ENCODE data around the gene CSTPP1. TPM values are rescaled to one million over a fixed set of nuclear protein-coding genes. Genes with fewer than 3 reads are reported as not detected.

The CSTPP1 gene
- total and polyA plus RNA-seq, 2 of the 4 experiments (the other 2 are of a cell fraction) = 22.0 to 35.7 TPM

DNA sequence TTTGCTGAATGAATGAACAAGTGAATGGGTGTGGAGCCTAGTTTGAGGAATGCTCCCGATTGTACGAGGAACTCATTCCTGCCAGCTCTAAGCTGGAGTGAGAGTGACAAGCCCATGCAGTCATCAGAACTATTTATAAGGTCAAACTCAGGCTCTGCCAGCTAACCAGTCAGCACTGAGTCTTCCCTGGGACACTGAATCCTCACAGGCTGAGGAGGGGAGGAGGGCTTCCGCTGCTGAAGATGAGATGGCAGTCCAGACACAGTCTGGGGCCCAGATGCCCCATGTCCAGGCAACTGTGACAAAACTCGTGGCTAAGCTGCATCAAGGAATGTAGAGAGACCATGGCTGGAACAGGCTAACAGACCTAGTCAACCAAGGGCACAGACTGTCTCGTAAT, 22.2 kb upstream of the CSTPP1 start:
- intact Hi-C loops (cut with micrococcal nuclease) = no loop called here

More for the DNA sequence above, 22.2 kb upstream of the CSTPP1 start:
- no peak overlapping the region for H2BK15ac ChIP-seq (ENCODE audit: low read depth, low read length)
- H4K91ac ChIP-seq (ENCODE audit: insufficient read depth, low read depth, low read length) = 0 out of 2 replicates have a peak overlapping the region, but pooled peaks have one; percentile 10
- BruUV-seq (replicated peaks) = no TSS peak
- no peak overlapping the region for H2BK20ac ChIP-seq (ENCODE audit: low read depth, low read length)
- no peak overlapping the region for H3K14ac ChIP-seq (replicated peaks; ENCODE audit: low read depth, low read length)
- H3K27ac ChIP-seq (ENCODE audit: insufficient read depth, low read length) = no peak overlapping the region
- H3K9ac ChIP-seq (ENCODE audit: low read depth, low read length) = no peak overlapping the region
- H3K4me1 ChIP-seq (ENCODE audit: control insufficient read depth, insufficient read depth, low read length) = peaks cover 11% of the 10 kb centered on the region
- peaks cover 9% of the 10 kb centered on the region for H3K9me1 ChIP-seq (ENCODE audit: insufficient read depth, low read length)
- H3K79me1 ChIP-seq (ENCODE audit: low read depth in 1 of 2, low read length in 2 of 2) = peaks cover 0 to 15% of the 10 kb centered on the region in 2 experiments; a peak in 3 of 4 replicates
- no peak overlapping the region for H3K56ac ChIP-seq (ENCODE audit: extremely low read depth, insufficient read depth, low read length)
- H3K4ac ChIP-seq (ENCODE audit: low read depth, low read length) = peak overlapping the region; percentile 30; the same call in 1 of the 2 replicates
- no peak overlapping the region for H4K5ac ChIP-seq (ENCODE audit: low read depth, low read length)
- no peak overlapping the region for H3K4me2 ChIP-seq (ENCODE audit: low read depth, low read length)
- no peaks in the 10 kb centered on the region for H3K9me3 ChIP-seq (ENCODE audit: control insufficient read depth, insufficient read depth, low read length)
- H3K18ac ChIP-seq (ENCODE audit: low read depth, low read length) = no peak overlapping the region
- 0 out of 4 replicates have a peak overlapping the region, but pooled peaks of 1 of the 2 experiments have one; percentile 27 for H4K8ac ChIP-seq (ENCODE audit: low read depth in 2 of 2, low read length in 2 of 2)
- TF ChIP-seq, protein P1, sequence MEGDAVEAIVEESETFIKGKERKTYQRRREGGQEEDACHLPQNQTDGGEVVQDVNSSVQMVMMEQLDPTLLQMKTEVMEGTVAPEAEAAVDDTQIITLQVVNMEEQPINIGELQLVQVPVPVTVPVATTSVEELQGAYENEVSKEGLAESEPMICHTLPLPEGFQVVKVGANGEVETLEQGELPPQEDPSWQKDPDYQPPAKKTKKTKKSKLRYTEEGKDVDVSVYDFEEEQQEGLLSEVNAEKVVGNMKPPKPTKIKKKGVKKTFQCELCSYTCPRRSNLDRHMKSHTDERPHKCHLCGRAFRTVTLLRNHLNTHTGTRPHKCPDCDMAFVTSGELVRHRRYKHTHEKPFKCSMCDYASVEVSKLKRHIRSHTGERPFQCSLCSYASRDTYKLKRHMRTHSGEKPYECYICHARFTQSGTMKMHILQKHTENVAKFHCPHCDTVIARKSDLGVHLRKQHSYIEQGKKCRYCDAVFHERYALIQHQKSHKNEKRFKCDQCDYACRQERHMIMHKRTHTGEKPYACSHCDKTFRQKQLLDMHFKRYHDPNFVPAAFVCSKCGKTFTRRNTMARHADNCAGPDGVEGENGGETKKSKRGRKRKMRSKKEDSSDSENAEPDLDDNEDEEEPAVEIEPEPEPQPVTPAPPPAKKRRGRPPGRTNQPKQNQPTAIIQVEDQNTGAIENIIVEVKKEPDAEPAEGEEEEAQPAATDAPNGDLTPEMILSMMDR (conservative IDR thresholded peaks at IDR 0.05; ENCODE audit: low read depth, low read length) = no peak
- TF ChIP-seq SMC3 (IDR thresholded peaks at IDR 0.05; ENCODE audit: low read depth, low read length) (no peak), FOS (IDR thresholded peaks at IDR 0.05; ENCODE audit: low read depth, low read length) (no peak), MXI1 (IDR thresholded peaks at IDR 0.05; ENCODE audit: borderline replicate concordance, low read depth, low read length) (no peak), NFE2L2 (IDR thresholded peaks at IDR 0.05; ENCODE audit: low read depth, low read length) (no peak)
- DNase-seq (peak; percentile 75), ATAC-seq (ENCODE audit: low read depth) (peak; percentile 37)
- H2AFZ ChIP-seq (replicated peaks; ENCODE audit: low read length, poor library complexity) = peak overlapping the region; percentile 68
- dilution Hi-C loops (cut with HindIII; ENCODE audit: low sequenced_read_pairs, unreplicated experiment) (no loop called here), in situ Hi-C loops (cut with MboI; ENCODE audit: low sequenced_read_pairs) (loop anchor here (10.0 kb wide), 1 partner anchor 240 kb away; no protein-coding TSS in a partner anchor)
- 8% methylated on average over 2 of the region's 5 CpGs; no CpG with 5 or more reads in 1 of the 2 experiments for WGBS, 2 experiments (ENCODE audit: extremely low coverage in 2 of 2, insufficient read length in 1 of 2)
- H2AK9ac ChIP-seq (replicated peaks; ENCODE audit: low read depth, low read length, poor library complexity) = peak overlapping the region; percentile 35
- H3K36me3 ChIP-seq (ENCODE audit: control insufficient read depth, insufficient read depth, low read length) = no peaks in the 10 kb centered on the region
- no peak overlapping the region for H3K4me3 ChIP-seq (ENCODE audit: insufficient read depth, low read depth, low read length)
- H4K20me1 ChIP-seq (ENCODE audit: insufficient read depth, low read length) = no peaks in the 10 kb centered on the region
- POLR2A ChIA-PET (ENCODE audit: unreplicated experiment) = no interaction called here
- no peak overlapping the region for H2BK120ac ChIP-seq (ENCODE audit: low read depth, low read length)
- CTCF ChIA-PET = interaction anchor here (0.5 to 0.6 kb wide), 2 partner anchors 203 to 393 kb away, joined by 3 to 4 read pairs; no protein-coding TSS in a partner anchor
- no peaks in the 10 kb centered on the region for H3K27me3 ChIP-seq (ENCODE audit: control insufficient read depth, insufficient read depth, low read length)
- peak overlapping the region; percentile 37; the same call in 1 of the 2 replicates for H2AK5ac ChIP-seq (ENCODE audit: low read depth, low read length)
- H3K23ac ChIP-seq (ENCODE audit: low read depth, low read length) = 0 out of 2 replicates have a peak overlapping the region, but pooled peaks have one; percentile 0
- no peak overlapping the region for H2BK5ac ChIP-seq (ENCODE audit: low read depth, low read length, poor library complexity, severe bottlenecking)
